WTC11 (cell line): ENCODE data around the gene MRPL27.

ENCODE experiments used
- ESRRA ChIP-seq: sonication (generic); formaldehyde crosslinking; IDR thresholded peaks from 2 replicates; pipeline ENCODE4 v1.8.1; 2022; ENCODE audit warnings: mild to moderate bottlenecking, missing genetic modification reagents, borderline replicate concordance
- ETV6 ChIP-seq: sonication (generic); formaldehyde crosslinking; IDR thresholded peaks from 2 replicates; pipeline ENCODE4 v1.8.1; 2022; ENCODE audit warnings: mild to moderate bottlenecking, missing genetic modification reagents
- FOXJ3 ChIP-seq: sonication (generic); formaldehyde crosslinking; IDR thresholded peaks from 2 replicates; pipeline ENCODE4 v1.9.0; 2021; ENCODE audit warnings: missing genetic modification reagents, mild to moderate bottlenecking, borderline replicate concordance
- NR1H2 ChIP-seq: sonication (generic); formaldehyde crosslinking; IDR thresholded peaks from 2 replicates; pipeline ENCODE4 v1.9.0; 2021; ENCODE audit warnings: mild to moderate bottlenecking, moderate library complexity, missing genetic modification reagents
- NR3C1 ChIP-seq: sonication (generic); formaldehyde crosslinking; conservative IDR thresholded peaks from 2 replicates; pipeline ENCODE4 v1.8.1; 2023; ENCODE audit warnings: low read depth, mild to moderate bottlenecking, missing genetic modification reagents
- ZNF121 ChIP-seq: sonication (generic); formaldehyde crosslinking; IDR thresholded peaks from 2 replicates; pipeline ENCODE4 v1.8.0; 2023; ENCODE audit warnings: missing genetic modification reagents
- TF ChIP-seq, protein P1 (sequence below): sonication (generic); formaldehyde crosslinking; conservative IDR thresholded peaks from 2 replicates; pipeline ENCODE4 v1.8.1; 2022; ENCODE audit warnings: mild to moderate bottlenecking, missing genetic modification reagents
- TF ChIP-seq, protein P2 (sequence below): fragments of 200-600 bp; IDR thresholded peaks from 2 replicates; pipeline ENCODE4 v1.8.0; 2022; ENCODE audit warnings: antibody characterized with exemption
- TF ChIP-seq, protein P3 (sequence below): sonication (generic); formaldehyde crosslinking; IDR thresholded peaks from 2 replicates; pipeline ENCODE4 v1.8.0; 2023; ENCODE audit warnings: missing genetic modification reagents

DNA sequence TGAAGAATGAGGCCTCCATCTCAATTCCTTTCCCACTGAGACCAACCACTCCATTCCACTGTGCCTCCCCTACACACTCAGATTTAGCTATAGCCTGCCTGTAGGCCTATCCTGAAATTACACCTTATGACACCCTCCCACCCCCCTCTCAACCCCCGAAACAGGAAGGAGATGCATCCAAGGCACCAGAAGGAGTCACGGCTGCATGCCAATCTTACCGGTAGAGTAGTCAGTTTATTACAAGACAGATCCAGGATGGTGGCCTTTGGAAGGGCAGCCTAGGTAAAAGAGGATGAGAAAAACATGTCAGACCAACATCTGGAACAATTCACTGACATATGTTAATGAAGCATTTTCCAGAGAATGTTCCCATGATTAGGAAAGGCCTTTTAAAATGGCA is 21.7 kb upstream of the MRPL27 start:
- TF ChIP-seq FOXJ3 (CRISPR knock-in tag), result no peak
- no peak for TF ChIP-seq NR3C1
- no peak for TF ChIP-seq NR1H2 (CRISPR knock-in tag)
- TF ChIP-seq, protein P1, sequence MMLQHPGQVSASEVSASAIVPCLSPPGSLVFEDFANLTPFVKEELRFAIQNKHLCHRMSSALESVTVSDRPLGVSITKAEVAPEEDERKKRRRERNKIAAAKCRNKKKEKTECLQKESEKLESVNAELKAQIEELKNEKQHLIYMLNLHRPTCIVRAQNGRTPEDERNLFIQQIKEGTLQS (CRISPR knock-in tag), result no peak
- no peak for TF ChIP-seq ETV6 (CRISPR knock-in tag)
- no peak for TF ChIP-seq ZNF121 (CRISPR knock-in tag)
- TF ChIP-seq, protein P2, sequence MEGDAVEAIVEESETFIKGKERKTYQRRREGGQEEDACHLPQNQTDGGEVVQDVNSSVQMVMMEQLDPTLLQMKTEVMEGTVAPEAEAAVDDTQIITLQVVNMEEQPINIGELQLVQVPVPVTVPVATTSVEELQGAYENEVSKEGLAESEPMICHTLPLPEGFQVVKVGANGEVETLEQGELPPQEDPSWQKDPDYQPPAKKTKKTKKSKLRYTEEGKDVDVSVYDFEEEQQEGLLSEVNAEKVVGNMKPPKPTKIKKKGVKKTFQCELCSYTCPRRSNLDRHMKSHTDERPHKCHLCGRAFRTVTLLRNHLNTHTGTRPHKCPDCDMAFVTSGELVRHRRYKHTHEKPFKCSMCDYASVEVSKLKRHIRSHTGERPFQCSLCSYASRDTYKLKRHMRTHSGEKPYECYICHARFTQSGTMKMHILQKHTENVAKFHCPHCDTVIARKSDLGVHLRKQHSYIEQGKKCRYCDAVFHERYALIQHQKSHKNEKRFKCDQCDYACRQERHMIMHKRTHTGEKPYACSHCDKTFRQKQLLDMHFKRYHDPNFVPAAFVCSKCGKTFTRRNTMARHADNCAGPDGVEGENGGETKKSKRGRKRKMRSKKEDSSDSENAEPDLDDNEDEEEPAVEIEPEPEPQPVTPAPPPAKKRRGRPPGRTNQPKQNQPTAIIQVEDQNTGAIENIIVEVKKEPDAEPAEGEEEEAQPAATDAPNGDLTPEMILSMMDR, result no peak
- TF ChIP-seq, protein P3, sequence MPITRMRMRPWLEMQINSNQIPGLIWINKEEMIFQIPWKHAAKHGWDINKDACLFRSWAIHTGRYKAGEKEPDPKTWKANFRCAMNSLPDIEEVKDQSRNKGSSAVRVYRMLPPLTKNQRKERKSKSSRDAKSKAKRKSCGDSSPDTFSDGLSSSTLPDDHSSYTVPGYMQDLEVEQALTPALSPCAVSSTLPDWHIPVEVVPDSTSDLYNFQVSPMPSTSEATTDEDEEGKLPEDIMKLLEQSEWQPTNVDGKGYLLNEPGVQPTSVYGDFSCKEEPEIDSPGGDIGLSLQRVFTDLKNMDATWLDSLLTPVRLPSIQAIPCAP, result no peak
- no peak for TF ChIP-seq ESRRA (CRISPR knock-in tag)
